Liver (tissue), 3 donors: ENCODE results near the gene FAM156A.
"Not testable (repeated sequence)": the region's sequence is repeated elsewhere in the genome, so short reads cannot be mapped to it uniquely, and the experiment has no call there.

ENCODE experiments used
- ATF3 ChIP-seq: IDR thresholded peaks from 2 replicates; pipeline ENCODE4 v1.6.1; 2016; ENCODE audit warnings: antibody characterized with exemption
- HNF4G ChIP-seq: IDR thresholded peaks from 2 replicates; pipeline ENCODE4 v1.6.1; 2016; ENCODE audit warnings: antibody characterized with exemption
- JUND ChIP-seq, 2 donors: IDR thresholded peaks; 2 replicates each; pipeline ENCODE4 v1.6.1; 2016; ENCODE audit warnings: antibody characterized with exemption in 2 of 2
- RAD21 ChIP-seq, 2 donors: IDR thresholded peaks; 2 replicates each; pipeline ENCODE4 v1.6.1; 2016; ENCODE audit warnings: antibody characterized with exemption in 2 of 2, mild to moderate bottlenecking in 2 of 2
- SP1 ChIP-seq: IDR thresholded peaks from 2 replicates; pipeline ENCODE4 v1.6.1; 2018; ENCODE audit warnings: antibody characterized with exemption, mild to moderate bottlenecking
- TAF1 ChIP-seq: conservative IDR thresholded peaks from 2 replicates; pipeline ENCODE4 v1.6.1; 2016; ENCODE audit warnings: antibody characterized with exemption, mild to moderate bottlenecking
- YY1 ChIP-seq: IDR thresholded peaks from 2 replicates; pipeline ENCODE4 v1.6.1; 2016; ENCODE audit warnings: antibody characterized with exemption, mild to moderate bottlenecking
- TF ChIP-seq, protein P1 (sequence below): fragments of 150-350 bp; IDR thresholded peaks from 2 replicates; pipeline ENCODE4 v1.5.1; 2017; ENCODE audit warnings: improper control_type of control experiment, low read depth, low read length; ENCODE audit not compliant: missing input control
- TF ChIP-seq, protein P2 (sequence below): IDR thresholded peaks from 2 replicates; pipeline ENCODE4 v1.6.1; 2016; ENCODE audit warnings: antibody characterized with exemption, mild to moderate bottlenecking
- TF ChIP-seq, protein P3 (sequence below): IDR thresholded peaks from 2 replicates; pipeline ENCODE4 v1.6.1; 2016; ENCODE audit warnings: antibody characterized with exemption
- donor health status: healthy.
- donor health status: healthy.

- TF ChIP-seq, protein P1, sequence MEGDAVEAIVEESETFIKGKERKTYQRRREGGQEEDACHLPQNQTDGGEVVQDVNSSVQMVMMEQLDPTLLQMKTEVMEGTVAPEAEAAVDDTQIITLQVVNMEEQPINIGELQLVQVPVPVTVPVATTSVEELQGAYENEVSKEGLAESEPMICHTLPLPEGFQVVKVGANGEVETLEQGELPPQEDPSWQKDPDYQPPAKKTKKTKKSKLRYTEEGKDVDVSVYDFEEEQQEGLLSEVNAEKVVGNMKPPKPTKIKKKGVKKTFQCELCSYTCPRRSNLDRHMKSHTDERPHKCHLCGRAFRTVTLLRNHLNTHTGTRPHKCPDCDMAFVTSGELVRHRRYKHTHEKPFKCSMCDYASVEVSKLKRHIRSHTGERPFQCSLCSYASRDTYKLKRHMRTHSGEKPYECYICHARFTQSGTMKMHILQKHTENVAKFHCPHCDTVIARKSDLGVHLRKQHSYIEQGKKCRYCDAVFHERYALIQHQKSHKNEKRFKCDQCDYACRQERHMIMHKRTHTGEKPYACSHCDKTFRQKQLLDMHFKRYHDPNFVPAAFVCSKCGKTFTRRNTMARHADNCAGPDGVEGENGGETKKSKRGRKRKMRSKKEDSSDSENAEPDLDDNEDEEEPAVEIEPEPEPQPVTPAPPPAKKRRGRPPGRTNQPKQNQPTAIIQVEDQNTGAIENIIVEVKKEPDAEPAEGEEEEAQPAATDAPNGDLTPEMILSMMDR: not testable (repeated sequence)
- TF ChIP-seq, protein P2, sequence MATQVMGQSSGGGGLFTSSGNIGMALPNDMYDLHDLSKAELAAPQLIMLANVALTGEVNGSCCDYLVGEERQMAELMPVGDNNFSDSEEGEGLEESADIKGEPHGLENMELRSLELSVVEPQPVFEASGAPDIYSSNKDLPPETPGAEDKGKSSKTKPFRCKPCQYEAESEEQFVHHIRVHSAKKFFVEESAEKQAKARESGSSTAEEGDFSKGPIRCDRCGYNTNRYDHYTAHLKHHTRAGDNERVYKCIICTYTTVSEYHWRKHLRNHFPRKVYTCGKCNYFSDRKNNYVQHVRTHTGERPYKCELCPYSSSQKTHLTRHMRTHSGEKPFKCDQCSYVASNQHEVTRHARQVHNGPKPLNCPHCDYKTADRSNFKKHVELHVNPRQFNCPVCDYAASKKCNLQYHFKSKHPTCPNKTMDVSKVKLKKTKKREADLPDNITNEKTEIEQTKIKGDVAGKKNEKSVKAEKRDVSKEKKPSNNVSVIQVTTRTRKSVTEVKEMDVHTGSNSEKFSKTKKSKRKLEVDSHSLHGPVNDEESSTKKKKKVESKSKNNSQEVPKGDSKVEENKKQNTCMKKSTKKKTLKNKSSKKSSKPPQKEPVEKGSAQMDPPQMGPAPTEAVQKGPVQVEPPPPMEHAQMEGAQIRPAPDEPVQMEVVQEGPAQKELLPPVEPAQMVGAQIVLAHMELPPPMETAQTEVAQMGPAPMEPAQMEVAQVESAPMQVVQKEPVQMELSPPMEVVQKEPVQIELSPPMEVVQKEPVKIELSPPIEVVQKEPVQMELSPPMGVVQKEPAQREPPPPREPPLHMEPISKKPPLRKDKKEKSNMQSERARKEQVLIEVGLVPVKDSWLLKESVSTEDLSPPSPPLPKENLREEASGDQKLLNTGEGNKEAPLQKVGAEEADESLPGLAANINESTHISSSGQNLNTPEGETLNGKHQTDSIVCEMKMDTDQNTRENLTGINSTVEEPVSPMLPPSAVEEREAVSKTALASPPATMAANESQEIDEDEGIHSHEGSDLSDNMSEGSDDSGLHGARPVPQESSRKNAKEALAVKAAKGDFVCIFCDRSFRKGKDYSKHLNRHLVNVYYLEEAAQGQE: not testable (repeated sequence)
- TF ChIP-seq RAD21 (IDR thresholded peaks at IDR 0.05); TAF1; SP1; JUND (IDR thresholded peaks at IDR 0.05); YY1; HNF4G; ATF3: not testable (repeated sequence)
- TF ChIP-seq, protein P3, sequence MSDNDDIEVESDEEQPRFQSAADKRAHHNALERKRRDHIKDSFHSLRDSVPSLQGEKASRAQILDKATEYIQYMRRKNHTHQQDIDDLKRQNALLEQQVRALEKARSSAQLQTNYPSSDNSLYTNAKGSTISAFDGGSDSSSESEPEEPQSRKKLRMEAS: not testable (repeated sequence)
Observed at GRCh38 chrX:52930214-52930613, 28.1 kb downstream of the FAM156A start.
